NCI-H460 (cell line): ENCODE measurements around the gene LRG1. TPM values are rescaled to one million over a fixed set of nuclear protein-coding genes. Genes with fewer than 3 reads are reported as not detected.

Experiments
- DNase-seq: peaks from one replicate; pipeline ENCODE4 v3.0.0-alpha.2; 2016; ENCODE audit warnings: low read depth; ENCODE audit errors: extremely low read depth
- total RNA-seq: library from RNA; depleted of rRNA; stranded (reverse); fragments of >200 nt; shearing (Covaris generic); gene quantifications from 2 replicates; pipeline ENCODE4 v1.2.3, GENCODE V29; 2014

The LRG1 gene
- total RNA-seq, 1 experiment from 2014 or later = 0.15 TPM

GRCh38 chr19:4513248-4513647 lies 26.6 kb downstream of the LRG1 start:
- DNase-seq = no peak

- DNase-seq = no peak
These were observed 27.8 kb downstream of the LRG1 start for GRCh38 chr19:4512070-4512469.

GRCh38 chr19:4511300-4512054 lies 28.4 kb downstream of the LRG1 start:
- no peak for DNase-seq

- DNase-seq = no peak
These were observed 29.2 kb downstream of the LRG1 start for GRCh38 chr19:4510435-4511255.

GRCh38 chr19:4508698-4509097 lies 31.1 kb downstream of the LRG1 start:
- no peak for DNase-seq

DNA sequence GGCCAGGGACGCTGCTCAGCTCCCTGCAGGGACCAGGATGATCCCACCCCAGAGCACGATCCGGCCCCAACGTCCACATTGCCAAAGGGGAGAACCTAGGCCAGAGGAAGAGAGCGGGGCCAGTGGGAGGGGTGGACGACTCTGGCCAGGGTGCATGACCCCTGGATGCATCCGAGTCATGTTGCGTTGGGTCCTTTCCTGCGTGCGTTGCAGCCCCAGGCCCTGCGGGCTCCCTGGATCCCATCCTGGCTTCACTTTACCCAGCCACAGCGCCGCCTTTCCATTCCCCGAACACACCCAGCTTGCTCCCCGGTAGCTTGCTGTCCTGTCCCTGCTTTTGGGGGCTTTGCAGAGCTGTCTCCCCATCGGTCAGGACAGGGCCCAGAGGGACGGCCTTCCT lies 32.0 kb downstream of the LRG1 start:
- DNase-seq = no peak

- DNase-seq = no peak
These were observed 32.7 kb downstream of the LRG1 start for GRCh38 chr19:4507150-4507452.

DNA sequence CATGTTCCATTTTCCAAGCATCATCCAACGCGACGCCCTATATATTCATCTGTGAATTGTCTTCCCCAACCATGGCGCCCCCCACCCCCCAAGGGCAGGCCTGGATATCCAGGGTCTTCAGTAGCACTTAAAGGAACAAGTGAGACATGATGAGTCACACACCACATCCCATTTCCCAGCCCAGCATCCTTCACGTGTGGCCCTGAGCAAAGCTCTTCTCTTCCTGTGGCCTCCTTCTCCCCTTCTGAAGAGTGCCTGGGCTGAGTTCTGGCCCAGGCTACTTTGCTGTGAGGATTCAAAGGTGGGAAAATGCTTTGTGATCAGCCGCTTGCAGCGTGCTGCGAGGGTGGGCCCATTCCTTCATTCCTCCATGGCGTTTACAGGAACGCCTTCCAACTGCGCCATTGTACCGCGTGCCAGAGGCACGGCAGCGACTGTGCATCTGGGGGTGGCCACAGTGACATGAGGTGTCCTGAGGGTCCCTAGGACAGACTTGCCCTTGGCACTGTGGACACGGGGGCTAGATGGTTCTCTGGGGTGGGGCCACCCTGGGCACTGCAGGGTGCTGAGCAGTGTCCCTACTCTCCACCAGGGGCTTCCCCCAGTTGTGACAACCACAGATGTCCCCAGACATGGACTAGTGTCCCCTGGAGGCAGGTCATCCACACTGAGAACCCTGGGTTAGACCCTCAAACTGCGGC lies 33.2 kb downstream of the LRG1 start:
- no peak for DNase-seq

DNA sequence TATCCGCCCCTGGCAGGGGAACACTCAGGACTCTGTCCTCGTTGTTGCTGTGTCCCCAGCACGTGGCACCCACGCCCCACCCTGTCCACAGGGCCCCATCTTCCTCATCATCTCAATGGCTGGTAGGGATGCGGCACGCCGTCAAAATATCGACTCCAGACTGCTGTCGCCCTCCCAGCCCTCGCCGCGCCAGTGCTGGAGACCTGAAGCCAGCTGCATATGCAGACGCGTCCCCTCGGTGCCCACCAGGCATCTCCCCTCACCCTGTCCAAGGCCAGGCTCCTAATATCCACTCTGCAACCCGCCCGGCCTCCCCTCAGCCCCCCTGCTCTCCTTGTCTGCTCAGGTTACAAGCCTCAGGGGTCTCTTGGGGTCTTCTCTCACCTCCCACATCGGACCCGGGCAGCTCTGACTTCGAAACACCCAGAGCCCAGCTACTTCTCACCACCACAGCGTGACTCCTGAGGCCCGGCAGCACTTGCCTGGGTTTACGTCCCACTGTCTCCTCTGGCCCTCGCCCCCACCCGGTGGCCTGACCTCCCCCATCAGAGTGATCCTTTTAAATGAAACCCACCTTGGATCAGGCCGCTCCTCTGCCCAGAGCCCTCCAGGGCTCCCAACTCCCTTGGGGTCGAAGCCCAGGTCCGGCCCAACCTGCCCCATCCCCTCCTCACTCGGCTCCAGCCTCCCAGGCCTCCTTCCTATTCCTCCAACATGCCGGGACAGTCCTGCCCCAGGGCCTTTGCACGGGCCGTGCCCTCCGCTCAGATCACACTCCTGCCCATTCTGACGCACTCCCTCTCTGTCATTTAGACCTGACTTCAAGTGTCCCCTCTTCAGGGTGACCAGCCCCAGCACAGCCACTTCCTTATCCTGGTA lies 34.0 kb downstream of the LRG1 start:
- no peak for DNase-seq

GRCh38 chr19:4504891-4505569 lies 34.8 kb downstream of the LRG1 start:
- no peak for DNase-seq

- no peak for DNase-seq
These were observed 35.5 kb downstream of the LRG1 start for GRCh38 chr19:4504297-4504701.

DNA sequence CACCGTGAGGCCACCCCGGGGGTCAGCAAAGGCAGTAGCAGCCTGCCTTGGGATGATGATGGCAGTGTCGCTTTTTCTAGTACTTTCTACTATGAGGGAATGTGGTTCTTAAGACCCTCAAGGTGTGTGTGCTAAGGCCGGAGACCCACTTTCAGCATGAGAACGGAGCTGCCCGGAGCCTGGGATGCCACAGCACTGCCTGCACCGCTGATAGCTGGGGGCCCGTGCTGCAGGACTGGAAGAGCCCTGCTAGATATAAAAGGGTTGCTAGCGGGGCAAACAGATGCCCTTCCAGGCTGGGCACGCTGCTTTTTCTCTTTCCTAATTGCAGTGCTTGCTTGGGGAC lies 36.0 kb downstream of the LRG1 start:
- no peak for DNase-seq

DNA sequence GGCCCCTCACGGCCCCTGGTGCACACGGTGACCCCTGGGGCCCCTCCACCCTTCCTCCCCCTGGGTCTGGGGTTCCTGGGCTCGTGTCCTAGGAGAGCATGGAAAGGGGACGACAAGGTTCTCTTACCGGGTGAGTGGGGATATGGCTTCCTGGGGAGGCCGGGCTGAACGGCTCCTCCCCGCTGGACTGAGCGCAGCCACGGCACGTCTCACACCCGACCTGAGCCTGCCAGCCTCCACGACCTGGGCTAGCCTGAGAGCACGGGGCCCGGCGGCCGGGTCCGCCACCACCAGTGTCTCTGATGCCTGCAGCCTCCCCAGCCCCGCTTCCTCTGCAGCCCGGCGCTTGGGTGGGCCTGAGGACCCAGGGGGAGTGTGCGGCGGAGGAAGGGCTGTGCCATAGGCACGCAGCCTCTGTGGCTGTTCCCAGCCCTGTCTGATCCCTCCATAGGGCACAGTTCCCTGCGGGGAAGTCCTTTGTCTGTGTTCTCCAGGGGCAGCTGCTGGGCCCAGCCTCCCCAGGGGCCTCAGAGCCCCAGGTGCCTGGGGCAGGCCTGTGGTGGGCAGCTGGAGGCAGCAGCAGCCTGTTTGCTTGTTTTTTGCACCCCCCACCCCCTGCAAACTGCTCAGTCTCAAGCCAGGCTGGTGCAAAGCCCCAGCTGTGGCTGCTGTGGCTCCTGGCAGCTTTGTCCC lies 36.6 kb downstream of the LRG1 start:
- no peak for DNase-seq

DNA sequence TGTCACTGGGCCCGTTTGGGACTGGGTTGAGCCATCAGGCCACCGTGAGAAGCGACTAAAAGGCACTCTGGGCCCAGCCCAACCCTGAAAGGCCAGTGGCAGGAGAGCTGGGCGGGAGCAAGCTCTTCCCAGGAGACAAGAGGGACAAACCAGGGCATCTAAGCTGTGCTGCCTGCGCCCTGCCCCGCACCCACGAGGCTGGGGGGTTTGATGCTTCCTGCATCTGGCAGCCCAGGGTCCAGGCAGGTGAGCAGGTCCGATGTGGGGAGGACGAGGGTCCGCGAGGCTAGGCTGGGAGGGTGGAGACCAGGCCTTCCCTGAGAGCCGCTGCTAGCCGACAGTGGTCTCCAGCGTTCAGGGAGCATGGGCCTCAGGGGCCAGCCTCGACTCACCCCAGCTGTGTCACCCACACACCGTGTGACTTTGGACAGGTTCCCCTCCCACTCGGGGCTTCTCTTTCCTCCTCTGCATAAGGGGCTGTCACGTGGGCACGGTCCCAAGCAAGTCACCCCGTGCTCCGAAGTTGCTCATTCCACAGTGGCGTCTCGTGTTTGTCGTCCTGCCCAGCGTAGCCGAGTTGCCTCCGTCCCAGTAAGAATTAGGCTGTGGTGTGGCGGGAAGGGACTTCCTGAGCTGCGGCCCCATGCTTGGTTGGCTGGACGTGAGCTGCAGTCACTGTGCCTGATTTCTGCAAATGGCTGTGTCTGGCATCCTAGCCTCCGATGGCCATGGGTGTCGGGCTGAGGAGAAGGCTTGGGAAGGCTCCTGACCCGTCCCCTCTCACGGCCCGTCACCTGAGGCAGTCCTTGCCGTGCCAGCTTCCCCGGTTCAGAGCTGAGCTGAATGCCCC lies 37.3 kb downstream of the LRG1 start:
- no peak for DNase-seq

DNA sequence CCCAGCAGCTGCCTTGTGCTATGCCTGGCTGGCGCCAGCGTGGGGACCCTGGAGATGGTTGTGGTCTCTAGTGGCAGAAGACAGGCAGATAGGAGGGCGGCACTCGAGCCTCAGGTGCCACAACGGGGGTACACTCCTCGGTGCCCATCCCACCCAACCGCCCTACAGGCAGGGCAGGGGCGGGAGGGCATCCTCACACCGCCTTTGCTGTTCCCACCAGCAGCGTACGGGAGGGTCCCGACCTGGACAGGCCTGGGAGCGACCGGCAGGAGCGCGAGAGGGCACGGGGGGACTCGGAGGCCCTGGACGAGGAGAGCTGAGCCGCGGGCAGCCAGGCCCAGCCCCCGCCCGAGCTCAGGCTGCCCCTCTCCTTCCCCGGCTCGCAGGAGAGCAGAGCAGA lies 38.1 kb downstream of the LRG1 start:
- no peak for DNase-seq

DNA sequence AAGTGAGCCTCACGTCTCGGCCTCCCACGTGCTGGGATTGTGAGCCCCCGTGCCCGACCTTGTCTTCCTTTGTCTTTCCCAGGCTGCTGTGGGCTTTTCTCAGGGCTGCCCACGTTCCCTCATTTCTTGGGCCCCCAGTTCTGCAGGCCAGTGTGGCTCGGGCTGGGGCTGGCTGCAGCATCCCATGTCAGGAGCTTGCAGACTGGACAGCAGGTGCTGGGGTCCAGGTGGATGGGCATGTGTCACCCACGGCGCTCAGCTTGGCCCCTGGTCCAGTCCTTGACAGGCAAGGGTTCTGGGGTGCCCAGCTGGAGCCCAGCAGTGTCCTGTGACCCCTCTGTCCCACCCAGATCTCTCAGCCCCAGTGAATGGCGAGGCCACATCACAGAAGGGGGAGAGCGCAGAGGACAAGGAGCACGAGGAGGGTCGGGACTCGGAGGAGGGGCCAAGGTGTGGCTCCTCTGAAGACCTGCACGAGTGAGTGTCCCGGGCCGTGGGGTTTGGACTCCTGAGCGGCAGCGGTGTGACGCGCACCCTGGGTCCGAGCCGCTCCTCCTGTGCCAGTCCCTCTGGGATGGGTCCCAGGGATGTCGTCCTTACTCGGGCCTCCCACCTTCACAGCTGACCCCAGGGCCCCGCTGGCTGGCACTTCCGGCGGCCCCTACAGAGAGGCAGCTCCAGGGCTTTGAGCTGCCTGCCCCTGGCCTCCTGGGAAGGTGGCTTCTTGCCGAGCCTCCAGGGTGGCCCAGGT lies 38.8 kb downstream of the LRG1 start:
- DNase-seq = no peak

DNA sequence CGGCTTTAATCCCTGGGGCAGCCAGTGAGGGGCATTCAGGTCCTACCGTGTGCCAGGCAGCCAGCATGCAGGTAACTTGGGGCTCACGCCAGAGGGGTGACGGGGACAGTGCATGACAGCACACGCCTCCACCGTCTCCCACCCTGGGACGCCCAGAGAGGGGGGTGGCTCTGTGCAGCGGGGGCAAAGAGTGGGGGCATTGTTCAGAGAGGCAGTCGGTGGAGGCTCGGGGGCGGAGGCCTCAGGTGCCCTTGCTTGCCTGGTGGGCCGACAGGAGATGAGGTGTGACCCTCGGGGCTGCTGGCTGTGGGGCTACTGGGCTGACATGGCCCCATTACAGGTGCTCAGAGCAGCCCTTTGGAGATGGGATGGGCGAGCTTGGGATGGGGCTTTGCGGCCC lies 40.0 kb downstream of the LRG1 start:
- no peak for DNase-seq

GRCh38 chr19:4499318-4499717 lies 40.5 kb downstream of the LRG1 start:
- DNase-seq = no peak
